GM13976 (cell line): ENCODE measurements around the gene CLDN7.
A peak's percentile ranks its signal among the peaks of the same experiment; 100 is the strongest.

Experiments
- DNase-seq: peaks from one replicate; pipeline ENCODE4 v3.0.0; 2012; ENCODE audit warnings: low spot score
- CTCF ChIP-seq: IDR thresholded peaks from 2 replicates; pipeline ENCODE4 v1.5.1; 2012; ENCODE audit warnings: borderline replicate concordance, mild to moderate bottlenecking; ENCODE audit not compliant: insufficient read depth; ENCODE audit errors: extremely low read depth, missing control alignments, control extremely low read depth
- in situ Hi-C: fragments of 300-500 bp; cut with MboI; formaldehyde crosslinking; loops from one replicate; pipeline ENCODE4 v1.12.0; 2022; ENCODE audit warnings: low sequenced_read_pairs, mixed read lengths, inconsistent platforms; ENCODE audit not compliant: unreplicated experiment

The CLDN7 gene

GRCh38 chr17:7213895-7214299 is 48.4 kb downstream of the CLDN7 start:
- peak; percentile 17 for TF ChIP-seq CTCF
- in situ Hi-C loops = no loop called here
- peak; percentile 64 for DNase-seq

GRCh38 chr17:7211491-7212273 is 50.6 kb downstream of the CLDN7 start:
- TF ChIP-seq CTCF = no peak
- no peak for DNase-seq

More at GRCh38 chr17:7211491-7212273, 50.6 kb downstream of the CLDN7 start:
- in situ Hi-C loops = no loop called here
